H1 (cell line): ENCODE data around the gene ZACN.

Experiments used
- BCL11A ChIP-seq, 2 experiments: IDR thresholded peaks; one replicate each; pipeline ENCODE4 v1.6.1; 2011; ENCODE audit warnings: low read depth in 2 of 2, low read length in 2 of 2, mild to moderate bottlenecking in 2 of 2
- BRCA1 ChIP-seq: IDR thresholded peaks from 2 replicates; pipeline ENCODE4 v1.6.1; 2012; ENCODE audit warnings: low read depth, low read length, improper control_type of control experiment
- CHD2 ChIP-seq: IDR thresholded peaks from 2 replicates; pipeline ENCODE4 v1.6.1; 2012; ENCODE audit warnings: low read length, improper control_type of control experiment
- EZH2 ChIP-seq: fragments of 200-600 bp; sonication (generic); IDR thresholded peaks from 2 replicates; pipeline ENCODE4 v1.7.1; 2012; ENCODE audit warnings: low read depth, mild to moderate bottlenecking, moderate library complexity, low read length, inconsistent platforms; ENCODE audit not compliant: severe bottlenecking
- JUND ChIP-seq: IDR thresholded peaks from 2 replicates; pipeline ENCODE4 v1.6.1; 2011; ENCODE audit warnings: mild to moderate bottlenecking, improper control_type of control experiment, low read length
- POLR2A ChIP-seq, 2 experiments: IDR thresholded peaks; 1 replicate in 1 of 2; 2 replicates in 1 of 2; pipeline ENCODE4 v1.6.1; 2011; ENCODE audit warnings: low read depth in 2 of 2, low read length in 2 of 2, mild to moderate bottlenecking in 2 of 2; ENCODE audit errors: control extremely low read depth in 1 of 2
- POLR2AphosphoS5 ChIP-seq: IDR thresholded peaks from 2 replicates; pipeline ENCODE4 v1.6.1; 2011; ENCODE audit warnings: low read depth, low read length
- SIX5 ChIP-seq: IDR thresholded peaks from 2 replicates; pipeline ENCODE4 v1.6.1; 2011; ENCODE audit warnings: mild to moderate bottlenecking, low read depth, low read length
- SUZ12 ChIP-seq: fragments of 200-600 bp; sonication (generic); IDR thresholded peaks from 2 replicates; pipeline ENCODE4 v1.6.1; 2012; ENCODE audit warnings: mild to moderate bottlenecking, inconsistent platforms, low read length, moderate library complexity, mixed read lengths
- TEAD4 ChIP-seq: IDR thresholded peaks from 2 replicates; pipeline ENCODE4 v1.6.1; 2012; ENCODE audit warnings: low read depth, low read length, inconsistent platforms, mixed read lengths
- TF ChIP-seq, protein P1 (sequence below), 3 experiments: IDR thresholded peaks; 1 replicate in 2 of 3; 2 replicates in 1 of 3; pipeline versions ENCODE4 v1.5.1 to v1.6.1; 2011; ENCODE audit warnings: low read length in 3 of 3, mild to moderate bottlenecking in 3 of 3, inconsistent platforms in 2 of 3, low read depth in 1 of 3, moderate library complexity in 1 of 3; ENCODE audit not compliant: insufficient read depth in 1 of 3; ENCODE audit errors: control extremely low read depth in 1 of 3
- TF ChIP-seq, protein P2 (sequence below): IDR thresholded peaks from 2 replicates; pipeline ENCODE4 v1.6.1; 2012; ENCODE audit warnings: inconsistent platforms

DNA sequence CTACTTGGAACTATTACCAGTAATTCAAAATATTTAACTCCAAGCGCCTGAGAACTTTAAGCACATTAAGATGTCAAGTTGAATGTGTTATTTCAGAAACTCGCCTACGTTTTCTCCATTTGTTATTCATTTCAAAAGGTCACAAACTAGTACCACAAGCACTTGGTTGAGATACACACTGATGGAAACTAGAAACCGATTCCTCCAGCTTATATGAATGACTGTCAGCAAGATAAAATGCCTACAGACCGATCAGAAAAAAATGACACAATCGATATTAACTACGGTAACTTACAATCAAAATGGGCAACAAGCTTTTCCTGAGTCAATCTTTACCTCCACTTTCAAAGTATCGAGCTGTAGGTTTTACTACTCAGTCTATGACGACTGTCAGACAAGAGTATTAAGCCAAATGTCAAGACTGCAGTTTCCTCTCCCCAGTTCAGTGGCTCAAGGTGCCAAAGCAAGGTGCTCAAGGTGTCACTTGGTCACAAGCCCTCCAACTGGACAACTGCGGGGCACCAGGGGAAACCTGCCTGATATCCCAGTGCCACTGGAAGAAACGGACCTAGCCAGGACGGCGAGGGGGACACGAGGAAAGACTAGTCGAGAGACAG, 7.3 kb upstream of the ZACN start:
- TF ChIP-seq EZH2 (no peak), POLR2A (IDR thresholded peaks at IDR 0.05; ENCODE audit: control extremely low read depth in 1 of 2, low read depth in 2 of 2, low read length in 2 of 2) (no peak), POLR2AphosphoS5 (no peak), SUZ12 (no peak), TEAD4 (no peak), CHD2 (no peak), BCL11A (IDR thresholded peaks at IDR 0.05; ENCODE audit: low read depth in 2 of 2, low read length in 2 of 2) (no peak), JUND (no peak), SIX5 (no peak), BRCA1 (no peak)
- TF ChIP-seq, protein P1, sequence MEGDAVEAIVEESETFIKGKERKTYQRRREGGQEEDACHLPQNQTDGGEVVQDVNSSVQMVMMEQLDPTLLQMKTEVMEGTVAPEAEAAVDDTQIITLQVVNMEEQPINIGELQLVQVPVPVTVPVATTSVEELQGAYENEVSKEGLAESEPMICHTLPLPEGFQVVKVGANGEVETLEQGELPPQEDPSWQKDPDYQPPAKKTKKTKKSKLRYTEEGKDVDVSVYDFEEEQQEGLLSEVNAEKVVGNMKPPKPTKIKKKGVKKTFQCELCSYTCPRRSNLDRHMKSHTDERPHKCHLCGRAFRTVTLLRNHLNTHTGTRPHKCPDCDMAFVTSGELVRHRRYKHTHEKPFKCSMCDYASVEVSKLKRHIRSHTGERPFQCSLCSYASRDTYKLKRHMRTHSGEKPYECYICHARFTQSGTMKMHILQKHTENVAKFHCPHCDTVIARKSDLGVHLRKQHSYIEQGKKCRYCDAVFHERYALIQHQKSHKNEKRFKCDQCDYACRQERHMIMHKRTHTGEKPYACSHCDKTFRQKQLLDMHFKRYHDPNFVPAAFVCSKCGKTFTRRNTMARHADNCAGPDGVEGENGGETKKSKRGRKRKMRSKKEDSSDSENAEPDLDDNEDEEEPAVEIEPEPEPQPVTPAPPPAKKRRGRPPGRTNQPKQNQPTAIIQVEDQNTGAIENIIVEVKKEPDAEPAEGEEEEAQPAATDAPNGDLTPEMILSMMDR (IDR thresholded peaks at IDR 0.05; ENCODE audit: control extremely low read depth in 1 of 3, insufficient read depth in 1 of 3, low read depth in 1 of 3, low read length in 3 of 3) = no peak
- TF ChIP-seq, protein P2, sequence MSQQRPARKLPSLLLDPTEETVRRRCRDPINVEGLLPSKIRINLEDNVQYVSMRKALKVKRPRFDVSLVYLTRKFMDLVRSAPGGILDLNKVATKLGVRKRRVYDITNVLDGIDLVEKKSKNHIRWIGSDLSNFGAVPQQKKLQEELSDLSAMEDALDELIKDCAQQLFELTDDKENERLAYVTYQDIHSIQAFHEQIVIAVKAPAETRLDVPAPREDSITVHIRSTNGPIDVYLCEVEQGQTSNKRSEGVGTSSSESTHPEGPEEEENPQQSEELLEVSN = no peak
